HS-5 (cell line): ENCODE data around the gene GPR89B.
"Not testable (repeated sequence)": the region's sequence is repeated elsewhere in the genome, so short reads cannot be mapped to it uniquely, and the experiment has no call there.

Source experiments
- DNase-seq: peaks from one replicate; pipeline ENCODE4 v3.0.0-alpha.2; 2012; ENCODE audit warnings: low read depth

The GPR89B gene

GRCh38 chr1:147940456-147940855, 12.2 kb downstream of the GPR89B start:
- not testable (repeated sequence) for DNase-seq

- DNase-seq: not testable (repeated sequence)
These were observed 14.3 kb downstream of the GPR89B start for GRCh38 chr1:147942563-147942962.

DNA sequence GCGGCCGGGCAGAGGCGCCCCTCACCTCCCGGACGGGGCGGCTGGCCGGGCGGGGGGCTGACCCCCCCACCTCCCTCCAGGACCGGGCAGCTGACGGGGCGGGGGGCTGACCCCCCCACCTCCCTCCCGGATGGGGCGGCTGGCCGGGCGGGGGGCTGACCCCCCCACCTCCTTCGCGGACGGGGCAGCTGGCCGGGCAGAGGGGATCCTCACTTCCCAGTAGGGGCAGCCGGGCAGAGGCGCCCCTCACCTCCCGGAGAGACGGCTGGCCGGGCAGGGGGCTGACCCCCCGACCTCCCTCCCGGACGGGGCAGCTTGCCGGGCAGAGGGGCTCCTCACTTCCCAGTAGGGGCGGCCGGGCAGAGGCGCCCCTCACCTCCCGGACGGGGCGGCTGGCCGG, 21.3 kb downstream of the GPR89B start:
- not testable (repeated sequence) for DNase-seq

GRCh38 chr1:147958906-147959305, 30.7 kb downstream of the GPR89B start:
- DNase-seq: not testable (repeated sequence)

- not testable (repeated sequence) for DNase-seq
These were observed 31.5 kb downstream of the GPR89B start for GRCh38 chr1:147959680-147960079.

DNA sequence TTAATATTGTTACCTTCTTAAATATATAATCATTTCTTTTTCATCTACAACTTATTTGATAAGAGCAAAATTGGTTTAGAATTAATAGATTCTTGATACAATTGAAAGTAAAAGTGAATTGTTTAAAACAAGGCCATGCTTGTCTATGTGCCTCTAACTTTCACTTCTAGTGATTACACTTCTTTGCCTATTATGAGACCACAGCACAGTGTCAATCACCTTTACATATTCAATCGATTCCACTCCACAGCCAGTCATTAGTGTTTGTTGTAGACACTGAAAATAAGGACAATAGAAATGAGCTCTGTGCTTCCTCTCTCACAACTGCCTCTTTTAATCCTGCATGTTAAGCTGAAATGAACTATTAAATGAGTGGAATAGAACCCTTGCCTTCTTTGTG, 36.4 kb downstream of the GPR89B start:
- DNase-seq: not testable (repeated sequence)

GRCh38 chr1:147966657-147967056, 38.4 kb downstream of the GPR89B start:
- not testable (repeated sequence) for DNase-seq

DNA sequence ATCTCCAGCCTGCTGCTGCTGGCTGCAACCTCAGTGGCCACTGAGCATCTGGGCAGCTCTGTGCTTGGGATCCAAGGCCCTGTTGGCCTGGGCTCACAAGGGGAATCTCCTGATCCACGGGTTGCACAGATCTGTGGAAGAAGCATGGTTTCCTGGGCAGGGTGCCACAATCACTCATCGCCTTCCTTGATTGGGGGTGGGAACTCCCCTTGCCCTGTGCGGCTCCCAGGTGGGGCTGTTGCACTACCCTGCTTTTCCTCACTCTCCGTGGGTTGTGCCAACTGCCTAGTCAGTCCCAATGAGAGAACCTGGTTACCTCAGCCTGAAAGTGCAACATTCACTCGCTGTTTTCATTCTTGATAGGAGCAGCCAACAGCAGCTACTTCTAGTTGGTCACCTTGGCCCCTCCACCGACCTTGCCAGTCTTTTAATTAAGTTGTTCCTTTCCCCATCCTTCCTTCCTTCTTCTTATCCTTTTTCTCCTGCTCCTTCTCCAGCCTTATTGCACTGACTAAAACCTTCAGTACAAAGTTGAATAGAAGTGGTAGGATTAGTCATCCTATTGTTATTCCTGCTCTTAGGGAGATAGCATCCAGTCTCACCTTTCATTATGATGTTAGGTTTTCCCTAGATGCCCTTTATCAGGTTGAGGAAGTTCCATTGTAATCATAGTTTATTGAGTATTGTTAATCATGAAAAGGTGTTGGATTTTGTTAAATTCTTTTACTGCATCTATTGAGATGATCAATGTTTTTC, 50.9 kb downstream of the GPR89B start:
- DNase-seq: not testable (repeated sequence)

GRCh38 chr1:147985374-147985773, 57.2 kb downstream of the GPR89B start:
- DNase-seq: not testable (repeated sequence)

DNA sequence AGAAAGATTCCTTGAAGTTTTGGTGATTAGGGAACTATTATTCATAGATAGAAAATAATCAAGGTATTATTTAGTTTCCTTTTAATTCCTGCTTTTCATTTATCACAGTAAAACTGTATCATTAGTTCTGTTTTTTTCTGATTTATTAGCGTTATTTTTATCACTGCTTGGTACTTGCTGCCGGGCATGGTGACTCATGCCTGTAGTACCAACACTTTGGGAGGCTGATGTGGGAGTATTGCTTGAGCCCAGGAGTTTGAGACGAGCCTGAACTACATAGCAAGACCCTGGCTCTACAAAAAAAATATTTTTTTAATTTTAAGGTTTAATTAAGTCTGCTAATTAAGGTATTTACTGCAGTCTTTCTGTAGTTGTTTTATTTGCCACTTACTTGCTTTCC, 59.7 kb downstream of the GPR89B start:
- DNase-seq: not testable (repeated sequence)

DNA sequence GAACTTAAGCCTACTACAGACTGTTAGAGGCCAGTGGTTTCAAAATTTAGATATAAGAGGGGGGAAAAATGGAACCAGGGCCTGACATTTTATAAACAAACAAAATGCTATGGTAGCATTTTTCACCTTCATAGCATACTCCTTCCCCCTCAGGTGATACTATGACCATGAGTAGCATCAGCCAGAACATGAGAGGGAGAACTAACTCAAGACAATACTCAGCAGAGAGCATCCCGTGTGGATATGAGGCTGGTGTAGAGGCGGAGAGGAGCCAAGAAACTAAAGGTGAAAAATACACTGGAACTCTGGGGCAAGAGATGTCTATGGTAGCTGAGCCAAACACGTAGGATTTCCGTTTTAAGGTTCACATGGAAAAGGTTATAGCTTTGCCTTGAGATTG, 64.7 kb downstream of the GPR89B start:
- DNase-seq: not testable (repeated sequence)

DNA sequence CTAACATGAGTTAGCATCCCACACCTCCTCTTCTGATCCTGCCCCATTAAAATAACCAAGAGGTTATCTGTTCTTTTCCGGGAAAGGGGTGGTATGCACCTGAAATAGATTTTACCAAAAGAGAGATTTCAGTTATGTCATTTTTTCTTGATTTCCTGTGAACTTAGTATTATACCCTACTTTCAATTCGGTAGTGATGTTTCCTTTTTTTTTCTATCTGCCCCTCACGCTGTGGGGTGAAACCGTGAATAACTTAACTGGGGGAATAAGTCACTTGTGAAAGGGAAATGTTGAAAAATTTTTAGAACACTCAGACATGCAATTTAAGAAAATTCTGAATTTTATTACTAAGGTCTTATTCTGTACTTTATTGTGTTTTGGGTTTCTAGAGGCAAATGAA, 65.2 kb downstream of the GPR89B start:
- not testable (repeated sequence) for DNase-seq

GRCh38 chr1:147993825-147994615, 65.8 kb downstream of the GPR89B start:
- not testable (repeated sequence) for DNase-seq

DNA sequence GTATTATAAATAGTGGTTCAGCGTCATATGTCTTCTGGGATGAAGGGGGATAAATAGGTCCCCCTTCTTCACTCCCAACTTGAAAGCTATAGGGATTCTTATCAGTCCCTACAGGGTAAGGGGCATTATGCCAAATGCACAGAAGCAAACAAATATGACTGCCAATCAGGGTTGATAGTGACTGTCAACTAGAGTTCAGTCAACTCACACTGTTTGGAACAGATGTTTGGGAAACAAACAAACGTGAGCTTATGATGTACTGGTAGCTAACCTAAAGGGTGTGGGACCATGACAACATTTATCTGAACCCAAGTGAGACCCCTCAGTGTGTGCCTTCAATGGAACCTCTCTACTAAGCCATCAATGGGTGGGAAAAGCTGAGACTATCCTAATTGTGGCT, 67.9 kb downstream of the GPR89B start:
- DNase-seq: not testable (repeated sequence)

- not testable (repeated sequence) for DNase-seq
These were observed 79.5 kb downstream of the GPR89B start for GRCh38 chr1:148007724-148008123.

- no peak for DNase-seq
These were observed 82.3 kb downstream of the GPR89B start for GRCh38 chr1:148010527-148010926.

- not testable (repeated sequence) for DNase-seq
These were observed 85.2 kb downstream of the GPR89B start for GRCh38 chr1:148013177-148014144.

GRCh38 chr1:148014289-148015200, 86.3 kb downstream of the GPR89B start:
- not testable (repeated sequence) for DNase-seq

DNA sequence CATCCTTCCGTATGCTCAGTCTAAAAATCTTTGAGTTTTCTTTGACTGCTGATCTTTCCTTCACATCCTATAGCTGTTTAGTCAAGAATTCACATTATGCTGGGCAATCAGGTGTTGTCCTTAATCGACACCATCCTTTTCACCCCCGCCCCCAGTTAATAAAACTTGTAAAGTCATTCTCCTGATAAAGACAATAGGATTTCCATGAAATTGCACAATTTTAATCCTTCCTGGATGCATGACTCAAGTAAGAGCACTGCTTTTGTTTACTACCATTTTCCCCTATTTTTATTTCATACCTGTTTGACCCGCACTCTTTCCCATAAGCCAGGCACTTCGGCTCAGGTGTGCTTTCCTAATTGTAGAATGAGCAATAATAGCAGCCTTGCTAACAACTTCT, 96.7 kb downstream of the GPR89B start:
- not testable (repeated sequence) for DNase-seq

DNA sequence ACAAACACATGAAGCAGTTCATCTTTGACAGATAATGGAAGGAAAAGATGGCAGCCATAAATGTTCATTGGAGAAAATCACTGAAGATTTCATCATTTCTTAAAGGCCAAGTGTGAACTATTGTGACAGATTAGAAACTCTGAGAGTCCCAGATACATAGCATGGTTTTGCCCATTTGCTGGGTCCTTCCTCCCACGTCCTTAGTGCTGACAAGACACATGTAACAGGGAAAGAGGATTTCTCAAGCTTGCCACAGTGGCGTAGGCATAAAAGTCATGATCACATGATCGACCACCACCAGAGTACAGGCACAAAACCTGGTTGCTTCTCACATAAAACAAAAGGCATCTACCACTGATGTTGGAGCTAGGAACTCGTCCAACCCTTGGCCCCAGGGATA, 98.8 kb downstream of the GPR89B start:
- not testable (repeated sequence) for DNase-seq

GRCh38 chr1:148032247-148032646, 104.0 kb downstream of the GPR89B start:
- not testable (repeated sequence) for DNase-seq
